MG63 (cell line): Measurements from ENCODE around the gene TPM1. TPM values are rescaled to one million over a fixed set of nuclear protein-coding genes. Genes with fewer than 3 reads are reported as not detected.
A peak's percentile ranks its signal among the peaks of the same experiment; 100 is the strongest.

ENCODE experiments used
- DNase-seq: peaks from one replicate; pipeline ENCODE4 v3.0.0-alpha.2; 2020
- H3K27me3 ChIP-seq: fragments of 250-450 bp; sonication (Bioruptor Pico); 2 replicates; pipeline ENCODE4 v1.5.1; 2020; ENCODE audit warnings: mild to moderate bottlenecking, moderate library complexity
- H3K36me3 ChIP-seq: fragments of 250-450 bp; sonication (Bioruptor Pico); 2 replicates; pipeline ENCODE4 v1.5.1; 2020; ENCODE audit warnings: mild to moderate bottlenecking, moderate library complexity
- H3K4me3 ChIP-seq: fragments of 250-450 bp; sonication (Bioruptor Pico); 2 replicates; pipeline ENCODE4 v1.5.1; 2020; ENCODE audit warnings: mild to moderate bottlenecking, moderate library complexity
- H3K9me3 ChIP-seq: fragments of 250-450 bp; sonication (Bioruptor Pico); 2 replicates; pipeline ENCODE4 v1.5.1; 2020; ENCODE audit warnings: mild to moderate bottlenecking, moderate library complexity
- total RNA-seq: library from RNA; depleted of rRNA; stranded (reverse); fragments of >200 nt; shearing (Covaris generic); gene quantifications from 2 replicates; pipeline ENCODE4 v1.2.3, GENCODE V29; 2014; ENCODE audit warnings: low replicate concordance

Gene TPM1
- total RNA-seq, 1 experiment from 2014 or later: 441 TPM

DNA sequence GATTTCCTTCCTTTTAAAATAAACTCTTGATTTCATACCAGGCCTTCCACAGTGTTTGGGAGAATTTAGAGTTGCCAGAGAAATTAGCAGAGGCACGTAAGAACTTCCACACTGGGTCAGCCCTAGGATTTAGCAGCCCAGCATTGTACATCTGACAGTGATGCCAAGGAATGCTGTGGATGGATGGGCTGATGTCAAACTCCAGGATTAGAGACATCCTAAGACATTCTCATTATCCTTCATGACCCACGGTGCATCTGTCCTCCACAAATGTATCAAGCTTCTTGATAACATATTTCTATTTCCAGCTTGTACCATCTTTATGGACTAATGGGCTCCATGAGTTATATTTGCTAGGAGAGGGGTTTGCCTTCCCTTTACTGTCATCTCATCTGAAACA, 8.0 kb upstream of the TPM1 start:
- Histone ChIP-seq H3K27me3 (no peaks in the 10 kb centered on the region), H3K9me3 (no peaks in the 10 kb centered on the region), H3K4me3 (no peak overlapping the region), H3K36me3 (no peaks in the 10 kb centered on the region)
- DNase-seq: no peak

DNA sequence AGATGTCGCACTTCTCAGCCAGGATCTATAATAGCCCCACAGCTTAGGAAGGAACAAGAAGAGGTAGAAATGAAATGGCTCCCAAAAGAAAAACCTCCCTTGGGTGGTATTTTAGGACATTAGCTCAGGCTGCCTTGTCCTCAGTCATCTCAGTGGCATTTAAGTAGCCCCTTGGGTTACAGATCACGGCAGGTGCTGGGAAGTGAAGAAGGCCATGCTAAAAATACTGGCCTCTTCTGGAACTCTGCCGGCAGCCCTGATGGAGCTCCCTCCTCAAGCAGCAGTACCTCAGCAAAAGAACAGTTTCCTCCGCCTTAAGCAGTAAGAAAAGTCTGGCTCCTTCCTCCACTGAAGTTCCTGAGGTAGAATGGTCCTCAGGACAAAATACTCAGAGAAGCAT, 7.3 kb upstream of the TPM1 start:
- H3K36me3 ChIP-seq: no peaks in the 10 kb centered on the region
- H3K27me3 ChIP-seq: no peaks in the 10 kb centered on the region
- H3K9me3 ChIP-seq: no peaks in the 10 kb centered on the region
- no peak overlapping the region for H3K4me3 ChIP-seq
- DNase-seq: no peak

DNA sequence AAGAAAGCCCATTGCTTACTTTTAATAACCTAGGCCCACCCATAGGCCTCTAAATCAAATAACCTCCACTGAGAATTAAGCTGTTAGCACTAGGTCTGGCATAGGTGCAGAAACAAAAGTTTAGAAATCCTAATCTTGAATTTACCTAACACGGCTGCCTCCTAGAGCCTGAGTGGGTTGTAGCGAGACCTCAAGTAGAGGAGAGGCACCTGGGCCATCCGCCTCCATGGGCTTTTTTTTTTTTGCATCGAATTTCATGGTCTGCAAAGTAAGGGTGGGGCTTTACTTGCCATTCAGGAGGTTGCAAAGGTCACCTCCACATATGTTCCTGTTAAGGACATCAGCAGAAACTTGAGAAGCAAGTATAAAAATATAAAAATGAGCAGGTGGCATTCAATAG, 6.6 kb upstream of the TPM1 start:
- H3K4me3 ChIP-seq: no peak overlapping the region
- DNase-seq: no peak
- no peaks in the 10 kb centered on the region for H3K9me3 ChIP-seq
- no peaks in the 10 kb centered on the region for H3K27me3 ChIP-seq
- no peaks in the 10 kb centered on the region for H3K36me3 ChIP-seq

DNA sequence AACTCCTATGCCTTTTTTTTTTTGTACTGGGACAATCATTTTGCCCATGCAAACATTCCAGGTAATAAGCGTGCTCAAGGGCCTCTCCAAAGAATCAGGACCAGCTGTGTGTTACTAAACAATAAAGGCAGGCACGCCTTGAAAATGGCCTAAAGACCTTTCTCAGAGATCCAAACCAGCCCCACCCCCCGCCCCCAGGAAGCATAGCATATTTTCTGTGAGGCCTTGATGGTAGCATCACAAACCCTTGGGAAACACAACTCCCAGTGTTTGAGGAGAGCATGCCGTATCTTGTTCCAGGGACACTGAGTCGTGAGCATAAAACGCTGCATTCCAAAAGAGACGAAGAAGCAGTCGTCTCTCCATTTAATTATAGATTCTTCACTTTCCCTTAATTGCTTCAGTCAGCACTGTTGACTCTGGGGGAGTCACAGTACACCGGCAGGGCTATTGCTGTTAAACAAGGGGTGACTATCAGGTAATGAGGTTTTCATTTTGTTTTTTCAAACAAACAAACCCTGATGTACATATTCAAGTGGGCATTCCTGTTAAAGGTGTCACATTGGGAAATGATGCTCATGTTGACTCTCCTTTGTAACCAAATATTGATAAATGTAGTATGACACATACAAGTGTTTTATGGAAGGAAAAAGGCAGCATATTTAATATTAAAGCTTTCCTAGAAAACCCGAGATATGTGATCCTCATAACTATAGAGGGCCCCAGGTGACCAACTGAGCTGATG, 4.4 kb upstream of the TPM1 start:
- Histone ChIP-seq H3K4me3 (no peak overlapping the region), H3K27me3 (no peaks in the 10 kb centered on the region), H3K36me3 (no peaks in the 10 kb centered on the region), H3K9me3 (no peaks in the 10 kb centered on the region)
- DNase-seq: no peak

DNA sequence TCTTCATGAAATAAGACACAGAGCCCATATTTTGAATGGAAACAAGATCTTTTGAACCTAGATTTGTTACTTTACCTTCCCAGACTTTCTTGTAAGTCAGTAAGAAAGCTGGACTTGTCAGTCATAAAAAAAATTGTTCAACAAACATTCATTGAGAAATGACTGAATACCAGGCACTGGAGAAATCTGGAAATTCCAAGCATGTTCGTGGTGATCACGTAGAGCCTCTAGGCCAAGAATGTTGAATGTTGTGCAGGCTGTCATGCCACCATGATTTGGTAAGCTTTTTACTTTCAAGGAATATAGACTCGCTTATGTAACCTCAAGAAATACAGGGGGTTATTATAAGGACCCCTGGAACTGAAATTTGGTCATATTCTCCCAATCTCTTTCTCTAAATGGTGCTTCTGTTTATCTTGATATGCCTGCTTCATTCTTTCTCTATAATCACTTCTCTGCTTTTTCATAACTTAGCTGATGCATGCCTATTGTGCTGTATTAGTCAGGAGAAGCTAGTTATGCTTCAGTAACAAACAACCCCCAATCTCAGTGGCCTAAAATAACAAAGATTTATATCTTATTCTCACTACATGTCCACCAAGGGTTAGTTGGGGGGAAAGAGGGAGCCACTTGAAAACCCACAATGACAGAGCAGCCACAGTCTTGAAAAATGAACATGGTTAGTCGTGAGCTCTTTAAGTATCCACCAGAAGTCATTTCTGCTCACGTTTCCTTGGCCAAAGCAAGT, 3.4 kb upstream of the TPM1 start:
- Histone ChIP-seq H3K36me3 (no peaks in the 10 kb centered on the region), H3K9me3 (no peaks in the 10 kb centered on the region), H3K27me3 (no peaks in the 10 kb centered on the region), H3K4me3 (no peak overlapping the region)
- no peak for DNase-seq

DNA sequence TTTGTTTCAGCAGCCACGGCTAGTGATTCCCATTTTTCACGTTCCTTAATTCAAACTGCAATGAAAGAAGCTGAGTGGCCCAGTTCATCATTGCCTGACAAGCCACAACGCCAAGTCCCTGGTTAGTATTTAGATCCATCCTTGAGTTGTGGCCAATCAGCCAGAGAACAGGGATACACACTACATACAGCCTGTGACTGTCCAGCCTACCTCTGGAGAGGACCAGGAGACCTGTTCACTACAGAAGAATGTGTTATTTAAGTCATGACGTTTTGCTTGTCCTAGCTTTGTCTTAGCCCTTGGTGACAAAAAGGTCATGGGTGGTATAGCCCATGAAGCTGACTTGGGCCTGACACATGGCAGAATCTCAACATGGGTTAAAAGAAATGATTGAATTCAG, 2.7 kb upstream of the TPM1 start:
- H3K27me3 ChIP-seq: no peaks in the 10 kb centered on the region
- no peaks in the 10 kb centered on the region for H3K9me3 ChIP-seq
- no peak for DNase-seq
- no peaks in the 10 kb centered on the region; the same call in 1 of the 2 replicates for H3K36me3 ChIP-seq
- no peak overlapping the region for H3K4me3 ChIP-seq

DNA sequence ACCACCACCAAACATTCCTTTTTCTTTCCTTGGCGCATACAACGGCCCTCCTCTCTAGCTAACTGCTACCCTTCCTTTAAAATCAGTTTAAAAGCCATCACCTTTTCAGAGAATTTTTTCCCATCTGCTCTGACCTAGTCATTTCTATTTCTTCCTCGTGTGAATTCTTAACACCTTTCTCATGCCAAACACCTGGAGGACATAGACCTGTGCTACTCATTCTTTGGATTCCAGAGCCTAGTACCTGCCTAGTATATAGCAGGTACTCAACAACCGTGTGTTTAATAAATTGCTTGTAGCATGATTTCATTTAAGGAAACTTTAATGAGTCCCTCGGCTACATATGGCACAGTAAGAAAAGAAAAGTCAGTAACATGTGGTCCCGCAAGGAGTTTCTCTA, 2.0 kb upstream of the TPM1 start:
- DNase-seq: no peak
- Histone ChIP-seq H3K36me3 (no peaks in the 10 kb centered on the region; the same call in 1 of the 2 replicates), H3K9me3 (no peaks in the 10 kb centered on the region)

DNA sequence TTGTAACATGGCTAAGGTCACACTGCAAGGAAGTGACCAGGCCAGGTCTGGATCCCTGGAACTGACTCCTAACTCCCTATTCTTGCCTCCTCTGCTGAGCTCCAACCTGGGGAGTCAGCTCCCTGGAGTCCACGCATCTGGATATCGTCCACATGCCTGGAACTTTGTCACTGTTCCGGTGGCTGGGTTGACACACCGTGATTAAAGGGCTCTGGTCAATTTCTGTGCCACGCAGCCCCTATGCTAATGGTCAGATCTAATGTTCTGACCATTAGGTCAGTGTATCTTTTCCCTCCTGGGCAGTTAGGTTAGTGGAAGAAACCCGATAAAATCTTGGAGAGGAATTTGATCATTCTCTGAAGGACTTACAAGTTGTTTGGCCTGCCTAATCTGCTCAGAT, 1.6 kb upstream of the TPM1 start:
- peaks cover 2% of the 10 kb centered on the region; the same call in 1 of the 2 replicates for H3K36me3 ChIP-seq
- no peaks in the 10 kb centered on the region for H3K9me3 ChIP-seq
- no peak for DNase-seq

More for the DNA sequence above, 2.0 kb upstream of the TPM1 start:
- no peak overlapping the region for H3K4me3 ChIP-seq
- H3K27me3 ChIP-seq: no peaks in the 10 kb centered on the region

DNA sequence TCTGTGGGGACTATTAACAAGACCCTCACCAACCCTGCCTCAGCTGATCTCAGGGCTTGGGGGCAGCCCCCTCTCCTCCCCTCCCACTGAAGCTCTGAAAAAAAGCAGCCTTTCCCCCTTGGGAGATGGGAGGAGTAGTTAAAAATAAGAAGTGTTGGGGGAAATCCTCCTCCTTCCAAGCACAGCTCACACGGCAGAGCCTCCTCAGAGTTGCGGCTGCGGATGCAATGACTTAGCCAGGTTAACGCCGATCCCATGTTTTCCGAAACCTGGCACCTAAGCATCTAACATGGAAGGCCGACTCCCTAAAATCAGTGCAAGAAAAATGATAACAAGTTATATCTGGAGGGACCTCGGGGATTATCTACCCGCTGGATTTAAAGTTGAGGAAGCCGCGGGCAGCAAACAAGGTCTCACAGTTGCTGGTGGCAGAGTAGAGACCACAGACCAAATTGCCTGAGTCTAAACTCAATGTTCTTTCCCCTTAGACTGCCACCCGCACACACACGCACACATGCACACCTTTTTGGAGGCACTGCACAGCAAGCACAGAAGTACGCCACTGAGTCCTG, 1.1 kb upstream of the TPM1 start:
- H3K27me3 ChIP-seq: no peaks in the 10 kb centered on the region
- H3K36me3 ChIP-seq: peaks cover 3% of the 10 kb centered on the region; the same call in 1 of the 2 replicates
- no peaks in the 10 kb centered on the region for H3K9me3 ChIP-seq
- no peak overlapping the region for H3K4me3 ChIP-seq
- no peak for DNase-seq

More for the DNA sequence above, 1.6 kb upstream of the TPM1 start:
- H3K4me3 ChIP-seq: no peak overlapping the region
- no peaks in the 10 kb centered on the region for H3K27me3 ChIP-seq

DNA sequence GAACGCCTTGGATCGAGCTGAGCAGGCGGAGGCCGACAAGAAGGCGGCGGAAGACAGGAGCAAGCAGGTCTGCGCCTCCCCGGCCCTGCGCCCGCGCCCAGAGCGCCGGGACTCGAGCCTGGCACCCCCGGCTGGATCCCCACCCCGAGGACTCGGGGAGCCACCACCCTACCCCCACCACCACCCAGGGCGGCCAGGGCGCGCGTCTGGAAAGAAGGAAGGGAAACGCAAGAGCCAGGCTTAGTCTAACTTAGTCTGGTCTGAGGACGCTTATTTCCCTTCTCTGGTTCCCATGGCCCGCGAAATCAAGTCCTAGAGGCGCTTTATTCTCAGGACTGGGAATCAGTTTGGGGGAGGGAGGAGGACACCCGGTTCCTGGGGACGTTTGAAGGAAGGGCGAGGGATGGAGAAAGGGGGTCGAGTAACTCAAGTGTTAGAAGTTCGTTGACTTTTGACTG, 359 bp downstream of the TPM1 start:
- no peak for DNase-seq
- Histone ChIP-seq H3K27me3 (no peaks in the 10 kb centered on the region), H3K36me3 (peaks cover 3% of the 10 kb centered on the region; the same call in 1 of the 2 replicates), H3K4me3 (peak overlapping the region; percentile 53), H3K9me3 (no peaks in the 10 kb centered on the region)

DNA sequence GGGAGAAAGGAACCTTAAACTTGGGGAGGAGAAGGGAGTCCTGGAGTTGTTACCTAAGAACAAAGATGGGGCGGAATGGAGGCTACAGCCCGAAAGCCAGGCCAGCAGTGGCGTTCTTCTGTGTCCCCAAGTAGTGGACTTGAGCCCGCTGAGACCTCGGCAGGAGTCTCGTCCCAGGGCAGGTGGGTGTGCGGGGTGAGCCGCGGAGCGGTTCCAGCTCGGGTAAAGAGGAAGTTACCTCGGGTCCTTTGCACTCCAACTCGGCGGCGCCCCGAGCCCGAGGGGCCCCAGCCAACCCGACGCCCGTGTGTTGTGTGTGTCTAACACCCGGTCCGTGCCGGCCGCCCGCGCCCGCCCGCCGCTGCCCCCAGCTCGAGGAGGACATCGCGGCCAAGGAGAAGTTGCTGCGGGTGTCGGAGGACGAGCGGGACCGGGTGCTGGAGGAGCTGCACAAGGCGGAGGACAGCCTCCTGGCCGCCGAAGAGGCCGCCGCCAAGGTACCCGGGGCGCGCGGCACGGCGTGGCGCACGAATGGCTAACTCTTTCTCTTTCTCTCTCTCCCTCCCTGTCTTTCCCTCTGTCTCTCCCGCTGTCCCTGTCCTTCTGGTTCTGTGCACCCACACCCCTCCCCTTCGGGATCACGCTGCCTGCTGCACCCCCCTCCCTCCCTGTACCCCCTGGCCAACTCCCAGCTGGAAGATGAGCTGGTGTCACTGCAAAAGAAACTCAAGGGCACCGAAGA, 959 bp downstream of the TPM1 start:
- H3K4me3 ChIP-seq: peak overlapping the region; percentile 53
- DNase-seq: peak; percentile 43
- no peaks in the 10 kb centered on the region for H3K9me3 ChIP-seq
- no peaks in the 10 kb centered on the region for H3K27me3 ChIP-seq
- H3K36me3 ChIP-seq: peaks cover 3% of the 10 kb centered on the region; the same call in 1 of the 2 replicates

DNA sequence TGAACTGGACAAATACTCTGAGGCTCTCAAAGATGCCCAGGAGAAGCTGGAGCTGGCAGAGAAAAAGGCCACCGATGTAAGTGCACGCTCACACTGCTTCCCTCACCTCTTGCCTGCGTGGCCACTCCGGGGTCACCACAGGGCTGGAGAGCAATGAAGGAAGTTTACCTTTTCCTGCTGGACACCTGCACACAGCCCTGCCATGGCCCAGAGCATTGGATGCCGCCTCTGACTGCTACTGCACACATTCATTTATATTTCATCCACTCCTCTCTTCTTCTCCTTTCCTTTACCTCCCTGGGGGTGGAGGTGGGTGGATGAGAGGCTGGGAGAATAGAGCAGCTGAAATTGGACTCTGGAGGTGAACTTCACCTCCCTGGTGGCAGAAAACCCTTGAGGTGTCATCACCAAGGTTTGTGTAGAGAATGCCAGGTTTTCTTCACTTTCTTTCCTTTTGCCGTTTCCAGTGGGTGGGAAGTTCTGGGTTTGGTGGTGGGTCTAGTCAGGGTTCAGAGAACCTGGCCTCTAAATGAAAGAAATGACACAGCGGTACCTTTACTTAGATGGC, 1.6 kb downstream of the TPM1 start:
- DNase-seq: no peak
- Histone ChIP-seq H3K9me3 (no peaks in the 10 kb centered on the region), H3K36me3 (peaks cover 3% of the 10 kb centered on the region; the same call in 1 of the 2 replicates), H3K27me3 (no peaks in the 10 kb centered on the region), H3K4me3 (peak overlapping the region; percentile 53)

DNA sequence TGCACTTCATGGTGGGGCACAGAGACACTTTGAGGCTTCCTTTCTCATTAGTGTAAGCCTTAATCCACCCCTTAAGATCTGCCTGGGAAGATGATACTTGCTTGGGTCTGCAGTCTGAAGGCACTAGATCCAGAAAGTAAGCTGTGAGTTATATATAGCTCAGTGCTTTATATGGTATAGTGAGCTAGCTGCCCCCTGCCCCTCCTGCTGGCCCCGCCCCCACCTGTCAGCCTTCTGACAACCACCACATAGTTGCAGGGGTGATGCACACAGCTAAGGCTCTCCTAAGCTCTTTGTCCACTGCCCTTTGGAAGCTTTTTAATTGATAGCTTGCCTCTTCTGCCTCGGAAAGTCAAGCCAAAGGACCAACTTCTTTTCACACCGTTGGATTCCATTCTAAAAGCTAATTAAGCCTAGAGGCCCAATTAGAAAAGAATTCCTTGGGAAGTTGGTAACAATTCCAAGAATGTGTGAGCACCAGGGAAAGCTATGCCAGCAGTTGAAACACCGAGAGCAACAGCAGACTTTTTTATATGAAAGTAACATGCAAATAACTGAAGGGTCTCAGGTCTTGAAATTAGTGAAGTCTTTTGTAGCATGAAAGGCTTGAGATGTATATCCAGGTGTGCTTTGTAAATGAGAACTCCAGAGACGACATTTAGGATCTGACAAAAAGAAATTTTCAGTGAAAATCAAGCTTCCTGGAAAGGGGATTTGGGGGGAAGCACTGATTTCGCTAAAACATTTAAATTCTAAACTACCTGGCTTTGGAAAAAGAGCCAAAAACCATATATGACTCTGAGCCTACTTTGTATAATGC, 2.3 kb downstream of the TPM1 start:
- DNase-seq: no peak
- peaks cover 3% of the 10 kb centered on the region; the same call in 1 of the 2 replicates for H3K36me3 ChIP-seq
- H3K9me3 ChIP-seq: no peaks in the 10 kb centered on the region
- H3K4me3 ChIP-seq: peak overlapping the region; percentile 53
- no peaks in the 10 kb centered on the region for H3K27me3 ChIP-seq

DNA sequence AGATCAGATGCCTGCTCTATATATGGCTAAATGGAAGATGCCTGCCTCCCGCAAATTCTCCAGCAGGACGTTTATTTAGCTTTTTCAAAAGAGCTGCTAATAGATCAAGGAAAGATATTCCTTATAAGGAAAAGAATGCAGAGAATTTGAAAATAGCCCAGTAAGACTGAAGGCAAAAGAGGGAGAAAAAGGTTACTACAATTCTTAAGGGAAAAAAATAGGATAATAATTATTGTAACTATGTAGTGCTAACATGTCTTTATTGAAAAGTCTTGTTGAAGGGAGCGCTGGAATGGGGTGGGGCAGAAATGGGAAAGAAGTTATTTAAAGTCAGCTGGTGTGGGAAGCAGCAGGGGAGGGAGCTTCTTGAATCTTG, 2.9 kb downstream of the TPM1 start:
- H3K4me3 ChIP-seq: no peak overlapping the region
- no peak for DNase-seq
- no peaks in the 10 kb centered on the region for H3K27me3 ChIP-seq
- H3K9me3 ChIP-seq: no peaks in the 10 kb centered on the region
- peaks cover 4% of the 10 kb centered on the region; the same call in 1 of the 2 replicates for H3K36me3 ChIP-seq

DNA sequence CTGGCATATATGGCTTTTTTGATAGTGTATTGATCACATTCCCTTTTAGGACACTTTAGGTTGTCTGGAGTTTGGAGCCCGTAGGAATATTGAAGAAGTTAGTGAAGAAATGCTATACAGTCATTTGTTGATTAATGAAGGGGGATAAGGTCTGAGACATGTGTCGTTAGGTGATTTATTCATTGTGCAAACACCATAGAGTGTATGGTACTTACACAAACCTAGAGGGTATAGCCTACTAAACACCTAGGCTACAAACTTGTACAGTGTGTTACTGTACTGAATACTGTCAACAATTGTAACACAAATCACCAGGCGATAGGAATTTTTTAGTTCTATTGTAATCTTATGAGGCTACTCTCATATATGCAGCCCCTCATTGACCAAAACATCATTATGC, 3.3 kb downstream of the TPM1 start:
- Histone ChIP-seq H3K27me3 (no peaks in the 10 kb centered on the region), H3K4me3 (no peak overlapping the region), H3K36me3 (peaks cover 6% of the 10 kb centered on the region; the same call in 1 of the 2 replicates), H3K9me3 (no peaks in the 10 kb centered on the region)
- no peak for DNase-seq
